Suprapubic skin (tissue), 4 donors: ENCODE data around the gene AMH.

Experiments
- CTCF ChIP-seq, 2 donors: fragments of 200-600 bp in 1 of 2; fragments of 450-650 bp in 1 of 2; sonication (generic) in 1 of 2; IDR thresholded peaks; one replicate each; pipeline ENCODE4 v1.5.1; 2016 to 2019; ENCODE audit warnings: antibody characterized with exemption in 2 of 2, mild to moderate bottlenecking in 1 of 2, moderate library complexity in 1 of 2
- EP300 ChIP-seq: sonication (generic); formaldehyde crosslinking; IDR thresholded peaks from one replicate; pipeline ENCODE4 v1.6.1; 2017; ENCODE audit warnings: antibody characterized with exemption
- POLR2A ChIP-seq, 2 donors: fragments of 450-650 bp; IDR thresholded peaks; one replicate each; pipeline ENCODE4 v1.6.1; 2017; ENCODE audit warnings: antibody characterized with exemption in 2 of 2, mild to moderate bottlenecking in 2 of 2, moderate library complexity in 2 of 2
- POLR2AphosphoS5 ChIP-seq, 3 donors: sonication (generic); formaldehyde crosslinking; IDR thresholded peaks; one replicate each; pipeline ENCODE4 v1.6.1; 2017; ENCODE audit warnings: antibody characterized with exemption in 3 of 3

GRCh38 chr19:2248136-2249009, 750 bp upstream of the AMH start:
- TF ChIP-seq CTCF (IDR thresholded peaks at IDR 0.05) (no peak), EP300 (no peak), POLR2AphosphoS5 (IDR thresholded peaks at IDR 0.05) (no peak), POLR2A (IDR thresholded peaks at IDR 0.05) (no peak)
